ENCODE data around the gene DPM3. TPM values are rescaled to one million over a fixed set of nuclear protein-coding genes. Genes with fewer than 3 reads are reported as not detected.

DPM3 gene
- total RNA-seq, 3 donors from 2014 or later = 53.7 to 69.4 (median 68.2) TPM

- Histone ChIP-seq H3K27ac (no peak overlapping the region), H3K9me3 (no peaks in the 10 kb centered on the region), H3K36me3 (no peaks in the 10 kb centered on the region), H3K4me1 (peaks cover 0 to 4% of the 10 kb centered on the region in 2 donors), H3K4me3 (no peak overlapping the region), H3K27me3 (no peaks in the 10 kb centered on the region)
- DNase-seq (ENCODE audit: low spot score in 2 of 2) = no peak
- TF ChIP-seq POLR2A (IDR thresholded peaks at IDR 0.05) = no peak
- no peak for TF ChIP-seq POLR2AphosphoS5 (IDR thresholded peaks at IDR 0.05)
- TF ChIP-seq, protein P1, sequence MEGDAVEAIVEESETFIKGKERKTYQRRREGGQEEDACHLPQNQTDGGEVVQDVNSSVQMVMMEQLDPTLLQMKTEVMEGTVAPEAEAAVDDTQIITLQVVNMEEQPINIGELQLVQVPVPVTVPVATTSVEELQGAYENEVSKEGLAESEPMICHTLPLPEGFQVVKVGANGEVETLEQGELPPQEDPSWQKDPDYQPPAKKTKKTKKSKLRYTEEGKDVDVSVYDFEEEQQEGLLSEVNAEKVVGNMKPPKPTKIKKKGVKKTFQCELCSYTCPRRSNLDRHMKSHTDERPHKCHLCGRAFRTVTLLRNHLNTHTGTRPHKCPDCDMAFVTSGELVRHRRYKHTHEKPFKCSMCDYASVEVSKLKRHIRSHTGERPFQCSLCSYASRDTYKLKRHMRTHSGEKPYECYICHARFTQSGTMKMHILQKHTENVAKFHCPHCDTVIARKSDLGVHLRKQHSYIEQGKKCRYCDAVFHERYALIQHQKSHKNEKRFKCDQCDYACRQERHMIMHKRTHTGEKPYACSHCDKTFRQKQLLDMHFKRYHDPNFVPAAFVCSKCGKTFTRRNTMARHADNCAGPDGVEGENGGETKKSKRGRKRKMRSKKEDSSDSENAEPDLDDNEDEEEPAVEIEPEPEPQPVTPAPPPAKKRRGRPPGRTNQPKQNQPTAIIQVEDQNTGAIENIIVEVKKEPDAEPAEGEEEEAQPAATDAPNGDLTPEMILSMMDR (IDR thresholded peaks at IDR 0.05) = no peak
- intact Hi-C loops (cut with DNase I; ENCODE audit: low total_unique reads) = no loop called here
These were observed 41.0 kb downstream of the DPM3 start for GRCh38 chr1:155099331-155099730.

GRCh38 chr1:155094622-155094948 lies 45.7 kb downstream of the DPM3 start:
- Histone ChIP-seq H3K4me3 (no peak overlapping the region), H3K36me3 (no peaks in the 10 kb centered on the region), H3K27ac (peak overlapping the region; percentile 60 to 79), H3K9me3 (no peaks in the 10 kb centered on the region), H3K4me1 (peaks cover 0 to 10% of the 10 kb centered on the region in 2 donors), H3K27me3 (no peaks in the 10 kb centered on the region)
- intact Hi-C loops (cut with DNase I; ENCODE audit: low total_unique reads) = loop anchor here (2.0 to 5.0 kb wide), 2 partner anchors 52 to 73 kb away; no protein-coding TSS in a partner anchor
- no peak for DNase-seq (ENCODE audit: low spot score in 2 of 2)
- TF ChIP-seq, protein P1 (IDR thresholded peaks at IDR 0.05) = no peak
- TF ChIP-seq POLR2A (IDR thresholded peaks at IDR 0.05) (no peak), POLR2AphosphoS5 (IDR thresholded peaks at IDR 0.05) (no peak)

DNA sequence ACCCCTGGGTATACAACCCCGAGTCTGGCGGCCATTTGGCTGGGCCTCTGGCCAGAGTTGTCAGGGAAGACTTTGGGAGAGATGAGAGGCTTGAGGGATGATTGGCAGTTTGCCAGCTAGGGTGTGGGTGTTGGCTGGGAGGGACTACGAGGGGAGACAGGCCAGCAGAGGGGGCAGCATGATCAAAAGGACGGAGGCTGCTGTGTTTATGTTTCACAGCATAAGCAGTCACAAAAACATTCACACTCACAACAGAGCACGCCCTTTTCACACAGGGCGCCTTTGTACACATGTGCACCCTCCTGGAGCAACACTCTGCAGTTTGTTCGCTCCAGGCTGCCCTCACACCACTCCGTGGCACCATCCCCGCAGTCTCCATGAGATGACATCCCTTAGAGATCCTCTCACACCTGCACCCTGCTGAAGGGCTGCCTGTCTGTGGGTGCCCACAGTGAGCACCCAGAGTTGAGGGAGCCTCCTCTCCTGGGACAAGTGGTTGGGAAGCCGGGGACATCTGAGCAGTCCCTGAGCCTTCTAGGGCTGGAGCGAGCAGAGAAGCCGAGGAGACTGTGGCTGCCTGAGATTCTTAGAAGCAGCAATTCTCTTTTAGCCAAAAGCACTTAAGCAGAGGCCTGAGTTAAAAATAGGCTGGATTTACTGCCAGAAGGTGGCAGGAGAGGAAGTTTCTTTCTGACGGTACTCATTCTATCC lies 46.3 kb downstream of the DPM3 start:
- DNase-seq (ENCODE audit: low spot score in 2 of 2) = no peak

DNA sequence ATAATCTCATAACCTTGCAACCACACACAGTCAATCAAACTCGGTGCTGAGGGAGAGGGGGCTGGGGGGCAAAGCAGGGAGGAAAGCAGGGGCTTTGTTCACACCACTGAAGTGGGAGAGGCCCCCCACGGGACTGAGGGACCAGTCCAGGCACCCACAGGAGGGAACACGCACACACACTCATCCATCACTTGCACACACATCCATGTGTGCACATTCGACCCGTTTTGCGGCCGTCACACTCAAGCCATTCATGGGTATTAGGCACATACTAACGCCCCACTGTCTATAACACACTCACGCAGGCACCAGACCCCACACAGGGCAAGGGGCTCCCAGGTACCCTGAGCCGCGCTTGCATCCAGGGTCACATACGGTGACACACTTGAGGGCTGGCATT lies 47.7 kb downstream of the DPM3 start:
- Histone ChIP-seq H3K4me3 (no peak overlapping the region), H3K4me1 (peaks cover 0 to 10% of the 10 kb centered on the region in 2 donors), H3K27ac (no peak overlapping the region), H3K9me3 (no peaks in the 10 kb centered on the region), H3K36me3 (no peaks in the 10 kb centered on the region), H3K27me3 (no peaks in the 10 kb centered on the region)
- no peak for DNase-seq (ENCODE audit: low spot score in 2 of 2)
- TF ChIP-seq, protein P1 (IDR thresholded peaks at IDR 0.05) = no peak
- TF ChIP-seq POLR2AphosphoS5 (IDR thresholded peaks at IDR 0.05) = no peak
- TF ChIP-seq POLR2A (IDR thresholded peaks at IDR 0.05) = no peak
- intact Hi-C loops (cut with DNase I; ENCODE audit: low total_unique reads) = loop anchor here (5.0 kb wide), 1 partner anchor 75 kb away; no protein-coding TSS in a partner anchor

More for the DNA sequence above, 46.3 kb downstream of the DPM3 start:
- Histone ChIP-seq H3K27ac (peak overlapping the region; percentile 60 to 79), H3K4me1 (peaks cover 0 to 10% of the 10 kb centered on the region in 2 donors), H3K27me3 (no peaks in the 10 kb centered on the region), H3K36me3 (no peaks in the 10 kb centered on the region), H3K9me3 (no peaks in the 10 kb centered on the region), H3K4me3 (no peak overlapping the region)
- intact Hi-C loops (cut with DNase I; ENCODE audit: low total_unique reads) = loop anchor here (2.0 to 5.0 kb wide), 2 partner anchors 53 to 73 kb away; no protein-coding TSS in a partner anchor
- TF ChIP-seq POLR2AphosphoS5 (IDR thresholded peaks at IDR 0.05) = no peak
- no peak for TF ChIP-seq POLR2A (IDR thresholded peaks at IDR 0.05)
- TF ChIP-seq, protein P1 (IDR thresholded peaks at IDR 0.05) = peak in 2 of 3 donors; percentile 41 to 47

- intact Hi-C loops (cut with DNase I; ENCODE audit: low total_unique reads) = loop anchor here (5.0 kb wide), 1 partner anchor 75 kb away; no protein-coding TSS in a partner anchor
- H3K9me3 ChIP-seq = no peaks in the 10 kb centered on the region
- H3K36me3 ChIP-seq = no peaks in the 10 kb centered on the region
- no peak for DNase-seq (ENCODE audit: low spot score in 2 of 2)
- TF ChIP-seq POLR2AphosphoS5 (IDR thresholded peaks at IDR 0.05) (no peak), POLR2A (IDR thresholded peaks at IDR 0.05) (no peak)
- TF ChIP-seq, protein P1 (IDR thresholded peaks at IDR 0.05) = no peak
- H3K27ac ChIP-seq = no peak overlapping the region
- peaks cover 0 to 10% of the 10 kb centered on the region in 2 donors for H3K4me1 ChIP-seq
- no peak overlapping the region for H3K4me3 ChIP-seq
- no peaks in the 10 kb centered on the region for H3K27me3 ChIP-seq
These were observed 48.2 kb downstream of the DPM3 start for GRCh38 chr1:155092131-155092530.

All from breast epithelium (tissue), 4 donors.